Smooth muscle cell (in vitro differentiated cells): ENCODE measurements around the gene LRRC36. TPM values are rescaled to one million over a fixed set of nuclear protein-coding genes. Genes with fewer than 3 reads are reported as not detected.
"Not testable (repeated sequence)": the region's sequence is repeated elsewhere in the genome, so short reads cannot be mapped to it uniquely, and the experiment has no call there.

Experiments
- DNase-seq: peaks from one replicate; lab custom pipeline; 2025; ENCODE audit not compliant: unreplicated experiment; lab: John Stamatoyannopoulos, UW
- H2AFZ ChIP-seq: fragments of 200-600 bp; sonication (generic); 2 replicates; pipeline ENCODE4 v1.6.0; 2016; ENCODE audit warnings: antibody characterized with exemption, low read depth, mild to moderate bottlenecking
- H3F3A ChIP-seq: fragments of 200-600 bp; sonication (generic); 2 replicates; pipeline ENCODE4 v1.6.0; 2017; ENCODE audit warnings: antibody characterized with exemption, low read depth
- H3K27ac ChIP-seq: fragments of 200-600 bp; sonication (generic); 2 replicates; pipeline ENCODE4 v1.5.1; 2016; ENCODE audit warnings: low read depth, mild to moderate bottlenecking
- H3K27me3 ChIP-seq: fragments of 200-600 bp; sonication (generic); 2 replicates; pipeline ENCODE4 v1.6.1; 2016; ENCODE audit warnings: low read depth, mild to moderate bottlenecking
- H3K36me3 ChIP-seq: fragments of 200-600 bp; sonication (generic); 2 replicates; pipeline ENCODE4 v1.5.1; 2016; ENCODE audit warnings: low read depth
- H3K4me1 ChIP-seq: fragments of 200-600 bp; sonication (generic); 2 replicates; pipeline ENCODE4 v1.5.1; 2016; ENCODE audit warnings: low read depth
- H3K4me2 ChIP-seq: fragments of 200-600 bp; sonication (generic); 2 replicates; pipeline ENCODE4 v1.6.0; 2016; ENCODE audit warnings: mild to moderate bottlenecking
- H3K4me3 ChIP-seq: fragments of 200-600 bp; sonication (generic); 2 replicates; pipeline ENCODE4 v1.5.1; 2016; ENCODE audit warnings: mild to moderate bottlenecking
- H3K79me2 ChIP-seq: fragments of 200-600 bp; sonication (generic); 2 replicates; pipeline ENCODE4 v1.6.0; 2016; ENCODE audit warnings: low read depth, mild to moderate bottlenecking
- H3K9ac ChIP-seq: fragments of 200-600 bp; sonication (generic); 2 replicates; pipeline ENCODE4 v1.6.0; 2016; ENCODE audit warnings: low read depth
- H3K9me3 ChIP-seq: fragments of 200-600 bp; sonication (generic); replicated peaks from 2 replicates; pipeline ENCODE4 v1.5.1; 2016; ENCODE audit warnings: low read depth
- H4K20me1 ChIP-seq: fragments of 200-600 bp; sonication (generic); 2 replicates; pipeline ENCODE4 v1.6.0; 2016; ENCODE audit warnings: low read depth
- WGBS: methylation state at CpG from one replicate; pipeline ENCODE4 v1.1.7; 2016; ENCODE audit warnings: low lambda C conversion rate; 5-methylcytosine and 5-hydroxymethylcytosine counted together
- polyA plus RNA-seq: library from polyadenylated mRNA; unstranded; fragments of >200 nt; fragmentation: Nextera tagmentation; extraction: Ambion mirVana; gene quantifications from 2 replicates; pipeline ENCODE4 v1.2.1, GENCODE V29; 2016
- total RNA-seq: library from RNA; depleted of rRNA; stranded (reverse); fragments of >200 nt; gene quantifications from 2 replicates; pipeline ENCODE4 v1.2.3, GENCODE V29; 2014
- TF ChIP-seq, protein P1 (sequence below): fragments of 200-600 bp; sonication (generic); IDR thresholded peaks from 2 replicates; pipeline ENCODE4 v1.5.1; 2017; ENCODE audit warnings: borderline replicate concordance, mild to moderate bottlenecking, antibody characterized with exemption; ENCODE audit not compliant: insufficient read depth, poor library complexity, severe bottlenecking

Gene LRRC36
- total and polyA plus RNA-seq, 2 experiments from 2014 or later, result 0.24 TPM; not detected in 1

GRCh38 chr16:67361038-67361437 lies 34.4 kb downstream of the LRRC36 start:
- 92% methylated on average over 3 of the region's 3 CpGs for WGBS
- no peaks in the 10 kb centered on the region for H3F3A ChIP-seq

DNA sequence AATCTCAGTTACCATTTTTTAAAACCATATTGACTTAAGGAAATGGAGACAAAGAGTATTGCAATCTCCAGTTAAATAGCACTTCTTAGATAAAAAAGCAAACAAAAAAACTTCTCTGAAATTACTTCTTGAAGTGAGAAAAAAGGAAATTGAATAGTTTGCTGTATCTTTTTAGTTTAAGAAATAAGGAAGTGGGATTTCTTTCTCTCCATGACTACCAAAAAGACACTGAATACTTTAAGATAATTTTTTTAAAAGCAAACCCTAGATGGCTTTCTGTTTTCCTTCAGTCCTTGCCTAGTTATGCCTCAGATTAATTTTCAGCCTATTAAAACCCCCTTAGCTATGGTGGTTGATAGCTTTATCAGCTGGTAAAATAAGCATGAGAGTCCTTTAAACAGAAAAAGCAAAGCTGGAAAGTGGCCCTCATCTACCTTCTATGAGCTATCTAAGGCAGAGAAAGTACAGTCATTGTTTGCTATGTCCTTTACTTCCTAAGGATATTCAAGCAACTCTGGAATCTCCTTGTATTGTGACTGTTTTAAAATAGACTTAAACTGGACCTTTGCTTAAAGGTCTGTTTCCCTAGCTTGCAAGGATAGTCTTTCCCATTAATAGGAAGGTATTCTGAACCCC lies 38.1 kb downstream of the LRRC36 start:
- DNase-seq, result no peak
- H3K9ac ChIP-seq, result no peak overlapping the region
- H3K36me3 ChIP-seq, result no peaks in the 10 kb centered on the region
- H3F3A ChIP-seq, result no peaks in the 10 kb centered on the region
- no peaks in the 10 kb centered on the region for H3K9me3 ChIP-seq
- H3K4me2 ChIP-seq, result no peak overlapping the region
- H3K27me3 ChIP-seq, result peaks cover 88% of the 10 kb centered on the region
- TF ChIP-seq, protein P1, sequence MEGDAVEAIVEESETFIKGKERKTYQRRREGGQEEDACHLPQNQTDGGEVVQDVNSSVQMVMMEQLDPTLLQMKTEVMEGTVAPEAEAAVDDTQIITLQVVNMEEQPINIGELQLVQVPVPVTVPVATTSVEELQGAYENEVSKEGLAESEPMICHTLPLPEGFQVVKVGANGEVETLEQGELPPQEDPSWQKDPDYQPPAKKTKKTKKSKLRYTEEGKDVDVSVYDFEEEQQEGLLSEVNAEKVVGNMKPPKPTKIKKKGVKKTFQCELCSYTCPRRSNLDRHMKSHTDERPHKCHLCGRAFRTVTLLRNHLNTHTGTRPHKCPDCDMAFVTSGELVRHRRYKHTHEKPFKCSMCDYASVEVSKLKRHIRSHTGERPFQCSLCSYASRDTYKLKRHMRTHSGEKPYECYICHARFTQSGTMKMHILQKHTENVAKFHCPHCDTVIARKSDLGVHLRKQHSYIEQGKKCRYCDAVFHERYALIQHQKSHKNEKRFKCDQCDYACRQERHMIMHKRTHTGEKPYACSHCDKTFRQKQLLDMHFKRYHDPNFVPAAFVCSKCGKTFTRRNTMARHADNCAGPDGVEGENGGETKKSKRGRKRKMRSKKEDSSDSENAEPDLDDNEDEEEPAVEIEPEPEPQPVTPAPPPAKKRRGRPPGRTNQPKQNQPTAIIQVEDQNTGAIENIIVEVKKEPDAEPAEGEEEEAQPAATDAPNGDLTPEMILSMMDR, result no peak
- H4K20me1 ChIP-seq, result no peaks in the 10 kb centered on the region
- no peak overlapping the region for H2AFZ ChIP-seq
- H3K4me1 ChIP-seq, result no peaks in the 10 kb centered on the region
- H3K27ac ChIP-seq, result no peak overlapping the region
- no peaks in the 10 kb centered on the region for H3K79me2 ChIP-seq
- no peak overlapping the region for H3K4me3 ChIP-seq

More at GRCh38 chr16:67361038-67361437, 34.4 kb downstream of the LRRC36 start:
- no peak overlapping the region for H3K9ac ChIP-seq
- H3K9me3 ChIP-seq, result no peaks in the 10 kb centered on the region
- H3K27ac ChIP-seq, result no peak overlapping the region
- TF ChIP-seq, protein P1, result no peak
- DNase-seq, result no peak
- no peak overlapping the region for H3K4me2 ChIP-seq
- H3K79me2 ChIP-seq, result no peaks in the 10 kb centered on the region
- H2AFZ ChIP-seq, result no peak overlapping the region
- H3K4me1 ChIP-seq, result no peaks in the 10 kb centered on the region
- H3K36me3 ChIP-seq, result no peaks in the 10 kb centered on the region
- no peak overlapping the region for H3K4me3 ChIP-seq
- H3K27me3 ChIP-seq, result peaks cover 70% of the 10 kb centered on the region
- H4K20me1 ChIP-seq, result no peaks in the 10 kb centered on the region

DNA sequence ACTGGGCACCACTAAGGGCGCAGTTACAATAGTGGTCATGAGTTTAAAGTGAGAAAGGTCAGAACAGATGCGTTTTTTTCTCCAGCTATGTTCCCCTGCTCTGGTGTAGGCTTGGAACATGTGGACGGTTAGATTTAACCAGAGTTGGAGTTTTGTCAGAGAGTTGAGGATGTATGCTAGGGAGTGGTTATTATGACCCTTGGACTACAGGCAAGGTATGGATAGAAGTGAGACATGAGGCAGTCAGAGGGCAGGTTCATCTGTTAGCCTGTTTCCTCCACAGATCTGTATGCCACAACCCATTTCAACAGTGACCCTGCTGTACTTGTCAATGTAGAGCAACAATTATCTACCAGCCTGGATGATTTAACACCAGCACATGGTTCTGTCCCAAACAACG lies 44.0 kb downstream of the LRRC36 start:
- H3K27me3 ChIP-seq, result peaks cover 58% of the 10 kb centered on the region
- no peaks in the 10 kb centered on the region for H3K79me2 ChIP-seq
- H3K27ac ChIP-seq, result no peak overlapping the region
- no peaks in the 10 kb centered on the region for H3K4me1 ChIP-seq
- no peak for DNase-seq
- no peaks in the 10 kb centered on the region for H3K9me3 ChIP-seq
- H3F3A ChIP-seq, result no peaks in the 10 kb centered on the region
- H3K9ac ChIP-seq, result no peak overlapping the region
- H2AFZ ChIP-seq, result no peak overlapping the region
- TF ChIP-seq, protein P1, result no peak
- H3K4me2 ChIP-seq, result no peak overlapping the region
- H4K20me1 ChIP-seq, result no peaks in the 10 kb centered on the region
- no peak overlapping the region for H3K4me3 ChIP-seq
- 85% methylated on average over 4 of the region's 4 CpGs for WGBS
- no peaks in the 10 kb centered on the region for H3K36me3 ChIP-seq

DNA sequence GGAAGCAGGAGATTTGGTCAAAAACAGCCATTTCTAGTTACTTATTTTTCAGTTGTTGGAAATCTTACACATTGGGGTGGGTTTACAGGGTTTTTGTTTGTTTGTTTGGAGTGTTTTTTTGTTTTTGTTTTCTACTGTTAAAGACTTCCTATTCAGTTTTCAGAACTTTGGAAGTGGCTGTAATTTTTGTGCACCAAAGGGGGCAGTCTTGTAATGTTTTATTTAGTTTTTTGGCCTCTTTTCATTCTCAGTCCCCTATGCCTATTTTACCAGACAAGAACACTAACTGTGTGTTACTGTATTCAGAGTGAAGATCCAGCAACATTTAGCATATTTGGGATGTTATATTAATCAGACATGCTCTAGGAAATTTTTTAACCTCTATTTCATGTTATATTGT lies 46.0 kb downstream of the LRRC36 start:
- H3K27me3 ChIP-seq, result peaks cover 39% of the 10 kb centered on the region
- H3K9me3 ChIP-seq, result no peaks in the 10 kb centered on the region
- H3K4me2 ChIP-seq, result no peak overlapping the region
- H4K20me1 ChIP-seq, result no peaks in the 10 kb centered on the region
- H3K27ac ChIP-seq, result no peak overlapping the region
- no peak for DNase-seq
- H3K4me1 ChIP-seq, result no peaks in the 10 kb centered on the region
- H3K36me3 ChIP-seq, result no peaks in the 10 kb centered on the region
- no peak overlapping the region for H2AFZ ChIP-seq
- no peaks in the 10 kb centered on the region for H3K79me2 ChIP-seq
- H3K4me3 ChIP-seq, result no peak overlapping the region
- H3F3A ChIP-seq, result no peaks in the 10 kb centered on the region
- H3K9ac ChIP-seq, result no peak overlapping the region
- TF ChIP-seq, protein P1, result peak; percentile 27

DNA sequence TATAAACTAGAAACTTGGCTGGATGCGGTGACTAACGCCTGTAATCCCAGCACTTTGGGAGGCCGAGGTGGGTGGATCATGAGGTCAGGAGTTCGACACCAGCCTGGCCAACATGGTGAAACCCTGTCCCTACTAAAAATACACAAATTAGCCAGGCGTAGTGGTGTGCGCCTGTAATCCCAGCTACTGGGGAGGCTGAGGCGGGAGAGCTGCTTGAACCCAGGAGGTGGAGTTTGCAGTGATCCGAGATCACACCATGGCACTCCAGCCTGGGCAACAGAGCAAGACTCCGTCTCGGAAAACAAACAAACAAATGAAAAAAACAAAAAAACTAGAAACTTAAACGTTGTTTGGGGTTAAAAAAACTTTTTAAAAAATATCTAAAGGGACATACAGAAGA lies 49.4 kb downstream of the LRRC36 start:
- not testable (repeated sequence) for H3K36me3 ChIP-seq, H3K4me1 ChIP-seq, H3K27me3 ChIP-seq, H3K79me2 ChIP-seq, DNase-seq, H3K9me3 ChIP-seq, H3K4me3 ChIP-seq, H3F3A ChIP-seq, H4K20me1 ChIP-seq, H3K27ac ChIP-seq, H3K4me2 ChIP-seq, H3K9ac ChIP-seq, H2AFZ ChIP-seq
- 87% methylated on average over 11 of the region's 11 CpGs for WGBS
